CD4-positive, alpha-beta T cell treated with Interleukin-12 subunit alpha and Interleukin-12 subunit beta, for 1 hour (primary cell): Measurements from ENCODE around the gene ANKRD9.
"Not testable (repeated sequence)": the region's sequence is repeated elsewhere in the genome, so short reads cannot be mapped to it uniquely, and the experiment has no call there.

Experiments
- DNase-seq: peaks from one replicate; pipeline ENCODE4 v3.0.0-alpha.2; 2020

ANKRD9 gene, protein sequence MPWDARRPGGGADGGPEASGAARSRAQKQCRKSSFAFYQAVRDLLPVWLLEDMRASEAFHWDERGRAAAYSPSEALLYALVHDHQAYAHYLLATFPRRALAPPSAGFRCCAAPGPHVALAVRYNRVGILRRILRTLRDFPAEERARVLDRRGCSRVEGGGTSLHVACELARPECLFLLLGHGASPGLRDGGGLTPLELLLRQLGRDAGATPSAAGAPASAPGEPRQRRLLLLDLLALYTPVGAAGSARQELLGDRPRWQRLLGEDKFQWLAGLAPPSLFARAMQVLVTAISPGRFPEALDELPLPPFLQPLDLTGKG

GRCh38 chr14:102509746-102510615 lies at the start of gene ANKRD9:
Gene ANKRD9 (minus strand): TSS chr14:102509776. CDS start chr14:102507889, 1,887 bp downstream.
- peak; percentile 93 for DNase-seq

- no peak for DNase-seq
These were observed 49.0 kb upstream of the ANKRD9 start for GRCh38 chr14:102558556-102558955.

GRCh38 chr14:102557434-102558226 lies 48.1 kb upstream of the ANKRD9 start:
- DNase-seq: no peak

DNA sequence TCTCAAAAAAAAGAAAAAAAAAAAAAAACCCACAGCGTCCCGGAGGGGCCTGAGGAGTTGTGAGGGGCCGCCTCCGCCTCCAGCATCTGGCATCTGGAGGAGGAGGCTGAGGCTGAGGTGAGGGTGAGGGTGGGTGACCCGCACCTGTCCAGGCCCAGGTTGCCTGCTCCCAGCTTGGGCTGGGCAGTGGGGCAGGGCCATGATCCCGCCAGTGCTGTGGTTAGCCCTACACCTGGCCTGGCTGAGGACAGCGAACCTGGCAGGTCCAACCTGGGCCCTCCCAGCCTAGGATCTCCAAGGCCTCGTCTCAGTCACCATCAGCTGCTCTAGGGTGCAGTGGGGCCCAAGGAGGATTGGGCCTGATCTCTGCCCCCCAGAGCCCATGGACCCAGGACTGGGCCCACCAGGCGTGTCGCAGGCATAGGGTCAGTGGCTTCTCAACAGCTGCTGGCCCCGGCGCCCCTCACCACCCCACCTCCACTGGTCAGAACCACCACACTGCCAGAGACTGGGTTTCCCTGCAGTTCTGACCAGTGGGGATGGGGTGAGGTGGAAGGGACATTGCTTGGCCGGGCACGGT lies 46.6 kb upstream of the ANKRD9 start:
- no peak for DNase-seq

GRCh38 chr14:102554821-102555819 lies 45.5 kb upstream of the ANKRD9 start:
- DNase-seq: peak; percentile 58

DNA sequence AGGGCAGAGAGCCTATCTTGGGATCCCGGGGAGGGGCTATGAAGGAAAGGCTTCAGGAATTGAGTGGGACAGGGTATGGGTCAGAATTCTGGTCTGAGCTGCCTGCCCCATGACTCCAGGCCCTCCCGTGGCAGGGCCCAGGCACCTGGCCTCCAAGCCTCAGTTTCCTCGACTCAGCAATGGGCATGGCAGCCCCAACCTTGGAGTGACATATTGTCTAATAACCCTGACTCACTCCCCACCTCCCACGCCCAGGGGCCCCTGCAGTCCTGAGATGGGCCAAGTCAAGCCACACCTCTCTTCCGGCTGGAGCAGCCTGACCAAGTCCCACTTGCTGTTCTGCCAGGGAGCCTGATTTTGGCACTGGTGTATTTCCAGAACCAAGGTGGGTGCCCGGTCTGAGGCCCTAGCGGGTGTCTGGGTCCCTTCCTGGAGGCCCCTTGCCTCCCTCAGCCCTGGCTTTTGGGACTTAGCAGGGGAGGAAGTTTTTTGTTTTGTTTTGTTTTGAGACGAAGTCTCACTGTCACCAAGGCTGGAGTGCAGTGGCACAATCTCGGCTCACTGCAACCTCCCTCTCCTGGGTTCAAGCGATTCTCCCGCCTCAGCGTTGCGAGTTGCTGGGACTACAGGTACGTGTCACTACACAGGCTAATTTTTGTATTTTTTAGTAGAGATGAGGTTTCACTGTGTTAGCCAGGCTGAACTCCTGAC lies 42.6 kb upstream of the ANKRD9 start:
- no peak for DNase-seq

DNA sequence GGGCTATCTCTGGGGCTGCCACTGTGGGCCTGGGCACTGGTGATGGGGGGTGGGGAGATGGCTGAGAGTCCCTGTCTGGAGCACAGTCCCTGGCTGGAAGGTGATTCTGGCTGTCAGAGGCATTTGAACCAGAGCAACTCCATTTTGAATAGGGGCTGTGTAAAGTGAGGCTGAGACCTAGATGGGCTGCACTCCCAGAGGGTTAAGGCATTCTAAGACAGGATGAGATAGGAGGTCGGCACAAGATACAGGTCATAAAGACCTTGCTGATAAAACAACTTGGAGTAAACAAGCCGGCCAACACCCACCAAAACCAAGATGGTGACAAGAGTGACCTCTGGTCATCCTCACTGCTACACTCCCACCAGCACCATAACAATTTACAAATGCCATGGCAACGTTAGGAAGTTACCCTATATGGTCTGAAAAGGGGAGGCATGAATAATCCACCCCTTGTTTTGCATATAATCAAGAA lies 41.4 kb upstream of the ANKRD9 start:
- DNase-seq: not testable (repeated sequence)

DNA sequence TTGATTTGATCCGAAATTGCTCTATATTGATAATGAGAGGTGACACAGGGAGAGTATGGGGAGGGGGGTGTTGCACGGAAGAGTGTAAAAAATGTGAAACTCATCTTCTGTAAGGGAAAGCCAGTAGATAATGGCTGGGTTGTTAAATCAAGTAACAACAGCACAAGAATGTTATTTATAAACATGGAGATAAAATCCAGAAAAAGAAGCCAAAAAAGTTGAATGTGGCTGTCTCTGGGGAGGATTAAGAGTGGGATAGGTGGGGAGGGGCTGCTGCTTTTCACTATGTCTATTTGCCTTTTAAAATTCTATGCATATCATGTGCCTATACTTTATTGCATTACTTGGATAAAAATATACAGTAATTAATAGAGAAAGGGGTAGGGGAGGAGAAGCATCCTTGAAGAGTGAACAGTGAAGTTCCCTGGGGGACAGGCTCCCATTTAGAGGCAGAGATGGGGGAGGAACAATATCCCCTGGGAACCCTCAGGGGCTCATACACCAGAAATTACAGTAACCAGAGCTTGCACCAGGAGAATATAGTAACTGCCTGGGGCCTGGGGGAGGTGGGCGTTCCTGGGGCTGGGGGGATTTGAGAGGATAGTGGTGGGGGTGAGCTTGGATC lies 39.2 kb upstream of the ANKRD9 start:
- DNase-seq: no peak

GRCh38 chr14:102545461-102546265 lies 36.1 kb upstream of the ANKRD9 start:
- no peak for DNase-seq

DNA sequence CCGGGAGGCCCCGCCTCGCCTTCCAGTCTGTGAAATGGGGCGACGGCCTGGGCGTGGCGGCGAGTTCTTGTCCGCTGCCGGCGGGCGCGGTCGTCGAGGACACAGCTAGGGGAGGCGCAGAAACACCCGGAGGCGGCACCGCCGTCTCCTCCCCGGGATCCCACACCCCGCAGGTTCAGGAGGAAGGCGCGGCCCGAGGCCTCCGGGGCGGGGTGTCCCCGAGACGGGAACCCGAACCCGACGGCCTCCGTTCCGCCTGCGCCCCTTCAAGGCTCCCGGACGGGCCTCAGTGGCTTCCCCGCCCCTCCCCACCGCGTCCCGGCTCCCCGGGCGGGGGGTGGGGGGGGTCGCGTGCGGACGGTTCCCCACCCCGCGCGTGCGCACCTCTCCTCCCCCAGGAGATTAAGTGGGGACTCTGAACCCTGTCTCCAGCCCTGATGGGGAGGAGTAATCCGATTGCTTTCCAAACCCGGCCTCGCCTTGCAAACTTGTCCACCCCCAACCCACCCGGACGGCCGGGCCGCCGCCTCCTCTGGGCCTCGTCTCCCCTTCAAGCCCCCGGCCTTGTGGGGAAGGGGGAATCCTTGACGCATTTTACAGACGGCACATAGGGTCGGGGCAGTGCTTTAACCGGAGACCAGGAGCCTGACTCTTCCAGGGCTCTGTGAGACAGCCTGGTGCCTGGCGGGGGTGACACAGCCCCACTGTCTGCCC lies 35.3 kb upstream of the ANKRD9 start:
- peak; percentile 33 for DNase-seq

GRCh38 chr14:102544046-102544746 lies 34.6 kb upstream of the ANKRD9 start:
- no peak for DNase-seq

DNA sequence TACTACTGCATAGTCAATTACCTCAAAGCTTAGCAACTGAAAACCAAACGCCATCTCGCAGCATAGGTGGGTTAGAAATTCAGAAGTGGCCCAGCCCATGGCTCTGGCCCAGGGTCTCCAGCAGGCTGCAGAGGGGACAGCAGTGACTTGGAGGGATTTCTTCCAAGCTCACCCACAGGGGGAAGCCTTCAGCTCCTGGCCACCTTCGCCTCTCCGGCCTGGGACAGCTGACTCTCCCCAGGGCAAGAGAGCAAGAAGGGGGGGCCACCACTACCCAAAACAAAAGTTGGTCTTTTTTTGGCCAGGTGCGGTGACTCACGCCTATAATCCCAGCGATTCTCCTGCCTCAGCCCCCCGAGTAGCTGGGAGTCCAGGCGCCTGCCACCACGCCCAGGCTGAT lies 32.2 kb upstream of the ANKRD9 start:
- DNase-seq: no peak

DNA sequence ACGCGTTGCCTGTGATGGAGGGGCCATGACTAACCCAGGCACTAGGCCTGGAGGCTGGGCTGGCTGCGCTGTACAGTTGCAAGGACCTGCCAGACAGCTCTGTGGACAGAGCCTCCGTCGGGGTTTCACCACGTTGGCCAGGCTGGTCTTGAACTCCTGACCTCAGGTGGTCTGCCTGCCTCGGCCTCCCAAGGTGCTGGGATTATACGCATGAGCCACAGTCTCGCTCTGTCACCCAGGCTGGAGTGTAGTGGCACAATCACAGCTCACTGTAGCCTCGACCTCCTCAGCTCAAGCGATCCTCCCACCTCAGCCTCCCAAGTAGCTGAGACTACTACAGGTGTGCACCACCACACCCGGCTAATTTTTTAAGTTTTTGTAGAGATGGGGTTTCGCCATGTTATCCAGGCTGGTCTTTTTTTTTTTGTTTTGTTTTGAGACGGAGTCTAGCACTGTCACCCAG lies 31.5 kb upstream of the ANKRD9 start:
- not testable (repeated sequence) for DNase-seq

DNA sequence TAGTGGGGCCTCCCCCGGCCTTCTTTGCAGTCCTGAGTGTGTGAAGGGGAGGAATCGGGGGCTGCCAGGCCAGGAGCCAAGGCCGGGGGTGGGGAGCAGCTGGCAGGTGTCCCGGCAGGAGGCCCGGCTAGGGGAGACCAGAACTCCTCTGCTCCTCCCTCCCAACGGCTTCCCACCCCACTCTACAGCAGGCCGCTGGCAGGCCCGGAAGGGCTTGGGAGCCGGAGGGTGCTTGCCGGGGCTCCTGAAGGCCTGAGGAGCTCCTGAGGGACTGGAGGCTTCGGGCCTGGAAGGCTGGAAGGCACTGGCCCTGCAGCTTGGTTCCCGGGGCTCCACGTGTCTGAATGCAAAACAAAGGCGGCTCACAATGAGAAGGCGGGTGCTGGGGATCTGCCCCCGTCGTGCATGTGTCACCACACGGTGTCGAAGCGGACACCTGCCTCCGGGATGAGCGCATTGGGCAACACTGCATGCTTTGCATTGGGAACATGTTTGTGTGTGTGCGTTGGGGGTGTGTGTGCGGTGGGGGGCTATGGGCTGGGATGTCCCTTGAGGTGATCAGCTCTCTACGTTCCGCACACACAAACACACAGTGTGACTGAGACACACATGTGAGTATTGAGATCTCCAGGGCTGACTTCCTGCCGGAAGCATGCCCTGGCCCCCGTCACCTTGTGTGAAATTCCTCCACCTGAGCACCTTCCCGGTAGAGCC lies 30.9 kb upstream of the ANKRD9 start:
- DNase-seq: no peak

DNA sequence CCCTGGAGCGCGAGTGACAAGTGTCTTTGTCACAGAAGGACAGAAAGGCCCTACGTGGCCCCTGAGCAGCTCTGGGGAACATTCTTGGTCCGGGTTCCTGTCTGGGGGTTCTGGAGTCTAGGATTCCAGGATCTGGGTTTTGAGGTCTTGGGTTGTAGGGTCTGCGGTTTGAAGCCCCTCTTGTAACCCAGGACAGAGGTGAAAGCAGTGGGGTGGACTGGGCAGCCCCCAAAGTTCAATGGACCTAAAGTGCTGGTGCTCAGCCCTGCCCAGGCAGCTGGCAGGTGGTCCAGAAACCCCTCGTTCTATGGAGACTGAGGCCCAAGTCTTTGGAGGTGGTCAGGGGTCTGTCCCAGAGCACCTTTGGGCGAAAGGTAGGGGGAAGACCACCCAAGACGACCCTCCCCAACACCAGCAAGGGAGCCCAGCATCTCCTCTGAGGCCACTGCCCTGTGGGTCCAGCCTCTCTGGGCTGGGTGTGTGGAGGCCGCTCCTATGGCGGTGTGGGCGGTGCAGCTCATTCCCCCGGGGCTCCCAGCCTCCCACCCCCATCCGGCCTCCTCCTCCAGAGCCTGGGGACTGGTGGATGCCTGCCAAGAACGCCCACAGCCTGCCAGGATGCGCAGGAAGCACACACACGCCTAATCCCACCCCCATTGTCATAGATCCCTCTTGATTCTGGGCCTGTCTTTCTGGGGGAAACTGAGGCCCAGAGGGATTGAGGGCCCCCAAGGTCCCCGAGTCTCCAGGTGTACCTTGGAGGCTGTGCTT lies 30.2 kb upstream of the ANKRD9 start:
- DNase-seq: no peak
